ENCODE measurements around the gene UGT1A10. TPM values are rescaled to one million over a fixed set of nuclear protein-coding genes. Genes with fewer than 3 reads are reported as not detected.

Gene UGT1A10
- total and polyA plus RNA-seq, 2 donors (not counting 1 experiment from before 2014, with no cell fraction given), result not detected

DNA sequence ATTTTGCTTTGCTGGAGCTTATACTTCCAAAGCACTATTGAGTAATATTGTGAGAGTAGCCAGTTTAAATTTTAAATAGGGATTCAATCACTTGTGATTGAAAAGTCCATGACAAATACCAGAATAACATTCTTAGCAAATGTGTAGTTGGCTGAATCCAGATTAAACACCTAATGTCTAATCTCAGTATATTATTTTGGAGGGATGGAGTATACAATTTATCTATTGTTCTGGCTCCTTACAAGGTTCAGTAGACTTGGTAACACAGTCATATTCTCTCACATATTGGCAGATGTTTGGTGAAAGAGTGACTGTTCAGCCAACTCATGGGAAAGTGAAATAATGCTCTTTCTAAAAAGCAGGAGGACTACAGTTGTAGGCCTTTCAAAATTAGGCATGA lies 37.6 kb downstream of the UGT1A10 start:
- Histone ChIP-seq H3K27me3 (replicated peaks in 1 of 4; ENCODE audit: control extremely low read depth in 1 of 4, control insufficient read depth in 3 of 4, insufficient read depth in 4 of 4, low read length in 3 of 4) (peaks cover 0 to 3% (median 0%) of the 10 kb centered on the region in 4 experiments), H3K4me3 (ENCODE audit: control extremely low read depth in 1 of 5, extremely low read depth in 1 of 5, insufficient read depth in 1 of 5, low read depth in 2 of 5, low read length in 4 of 5) (no peak overlapping the region), H3K9ac (ENCODE audit: low read length) (no peak overlapping the region), H3K36me3 (replicated peaks in 1 of 2; ENCODE audit: control extremely low read depth in 1 of 2, control insufficient read depth in 1 of 2, extremely low read depth in 1 of 2, insufficient read depth in 2 of 2, low read length in 1 of 2) (no peaks in the 10 kb centered on the region), H3K4me2 (replicated peaks; ENCODE audit: low read depth, low read length, poor library complexity, severe bottlenecking) (no peak overlapping the region), H4K20me1 (ENCODE audit: control insufficient read depth, insufficient read depth, low read length, poor library complexity, severe bottlenecking) (no peaks in the 10 kb centered on the region), H2AFZ (ENCODE audit: insufficient read depth, low read depth, low read length, poor library complexity, severe bottlenecking) (no peak overlapping the region), H3K79me2 (ENCODE audit: control insufficient read depth, insufficient read depth, low read length) (no peaks in the 10 kb centered on the region), H3K27ac (ENCODE audit: low read length in 2 of 2) (no peak overlapping the region), H3K9me3 (ENCODE audit: control extremely low read depth in 1 of 3, control insufficient read depth in 2 of 3, insufficient read depth in 1 of 3, low read length in 2 of 3) (no peaks in the 10 kb centered on the region), H3K4me1 (ENCODE audit: control insufficient read depth in 2 of 2, insufficient read depth in 2 of 2, low read length in 2 of 2) (no peaks in the 10 kb centered on the region)
- TF ChIP-seq CTCF (IDR thresholded peaks at IDR 0.05), result no peak
- TF ChIP-seq EZH2 (IDR thresholded peaks at IDR 0.05; ENCODE audit: borderline replicate concordance, insufficient read depth, low read depth, low read length, poor library complexity, severe bottlenecking), result no peak
- ChIA-PET CTCF (no interaction called here), POLR2A (no interaction called here)
- DNase-seq, result no peak
- peaks cover 18% of the 10 kb centered on the region for H3K27me3 Mint-ChIP-seq
- no peaks in the 10 kb centered on the region for H3K4me1 Mint-ChIP-seq
- intact Hi-C loops (cut with micrococcal nuclease), result no loop called here
- H3K4me3 Mint-ChIP-seq, result no peak overlapping the region
- ATAC-seq (ENCODE audit: low read depth), result no peak
- no peaks in the 10 kb centered on the region for H3K9me3 Mint-ChIP-seq (ENCODE audit: insufficient read depth)
- H3K27ac Mint-ChIP-seq, result no peak overlapping the region

DNA sequence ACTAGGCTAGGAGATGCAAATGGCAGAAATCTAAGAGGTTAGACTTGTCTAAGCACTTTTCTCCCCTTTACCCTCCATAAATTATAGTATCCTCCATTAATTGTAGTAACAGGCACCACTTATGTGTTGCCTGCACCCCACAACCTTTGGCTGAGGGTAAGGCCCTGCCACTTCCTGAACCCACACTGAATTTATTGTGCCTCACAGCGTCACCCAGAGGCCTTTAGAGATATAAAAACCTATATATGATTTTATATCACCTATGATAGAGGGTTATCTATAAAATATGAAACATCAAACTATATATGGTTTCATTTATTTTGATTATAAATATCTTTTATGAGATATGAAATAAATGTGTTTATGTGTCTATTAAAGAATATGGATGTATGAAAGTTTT lies 38.1 kb downstream of the UGT1A10 start:
- intact Hi-C loops (cut with micrococcal nuclease), result no loop called here
- H3K27ac ChIP-seq (ENCODE audit: low read length in 2 of 2), result no peak overlapping the region
- no peaks in the 10 kb centered on the region for H3K36me3 ChIP-seq (replicated peaks in 1 of 2; ENCODE audit: control extremely low read depth in 1 of 2, control insufficient read depth in 1 of 2, extremely low read depth in 1 of 2, insufficient read depth in 2 of 2, low read length in 1 of 2)
- peaks cover 0 to 3% (median 0%) of the 10 kb centered on the region in 4 experiments for H3K27me3 ChIP-seq (replicated peaks in 1 of 4; ENCODE audit: control extremely low read depth in 1 of 4, control insufficient read depth in 3 of 4, insufficient read depth in 4 of 4, low read length in 3 of 4)
- no peak for DNase-seq
- ChIA-PET CTCF (no interaction called here), POLR2A (no interaction called here)
- H3K4me1 ChIP-seq (ENCODE audit: control insufficient read depth in 2 of 2, insufficient read depth in 2 of 2, low read length in 2 of 2), result no peaks in the 10 kb centered on the region
- H3K4me3 ChIP-seq (ENCODE audit: control extremely low read depth in 1 of 5, extremely low read depth in 1 of 5, insufficient read depth in 1 of 5, low read depth in 2 of 5, low read length in 4 of 5), result no peak overlapping the region
- ATAC-seq (ENCODE audit: low read depth), result no peak
- no peak overlapping the region for H3K9ac ChIP-seq (ENCODE audit: low read length)
- H3K9me3 ChIP-seq (ENCODE audit: control extremely low read depth in 1 of 3, control insufficient read depth in 2 of 3, insufficient read depth in 1 of 3, low read length in 2 of 3), result no peaks in the 10 kb centered on the region
- Mint-ChIP-seq H3K9me3 (ENCODE audit: insufficient read depth) (no peaks in the 10 kb centered on the region), H3K4me1 (no peaks in the 10 kb centered on the region), H3K4me3 (no peak overlapping the region), H3K27ac (no peak overlapping the region), H3K27me3 (peaks cover 20% of the 10 kb centered on the region)
- no peak for TF ChIP-seq EZH2 (IDR thresholded peaks at IDR 0.05; ENCODE audit: borderline replicate concordance, insufficient read depth, low read depth, low read length, poor library complexity, severe bottlenecking)
- no peak for TF ChIP-seq CTCF (IDR thresholded peaks at IDR 0.05)
- WGBS (ENCODE audit: insufficient coverage), result no CpG with 5 or more reads among the region's 1 CpG
- H3K79me2 ChIP-seq (ENCODE audit: control insufficient read depth, insufficient read depth, low read length), result no peaks in the 10 kb centered on the region
- H2AFZ ChIP-seq (ENCODE audit: insufficient read depth, low read depth, low read length, poor library complexity, severe bottlenecking), result no peak overlapping the region
- no peak overlapping the region for H3K4me2 ChIP-seq (replicated peaks; ENCODE audit: low read depth, low read length, poor library complexity, severe bottlenecking)
- H4K20me1 ChIP-seq (ENCODE audit: control insufficient read depth, insufficient read depth, low read length, poor library complexity, severe bottlenecking), result no peaks in the 10 kb centered on the region
